ENCODE measurements around the gene PDXDC1.
"Not testable (repeated sequence)": the region's sequence is repeated elsewhere in the genome, so short reads cannot be mapped to it uniquely, and the experiment has no call there.

DNA sequence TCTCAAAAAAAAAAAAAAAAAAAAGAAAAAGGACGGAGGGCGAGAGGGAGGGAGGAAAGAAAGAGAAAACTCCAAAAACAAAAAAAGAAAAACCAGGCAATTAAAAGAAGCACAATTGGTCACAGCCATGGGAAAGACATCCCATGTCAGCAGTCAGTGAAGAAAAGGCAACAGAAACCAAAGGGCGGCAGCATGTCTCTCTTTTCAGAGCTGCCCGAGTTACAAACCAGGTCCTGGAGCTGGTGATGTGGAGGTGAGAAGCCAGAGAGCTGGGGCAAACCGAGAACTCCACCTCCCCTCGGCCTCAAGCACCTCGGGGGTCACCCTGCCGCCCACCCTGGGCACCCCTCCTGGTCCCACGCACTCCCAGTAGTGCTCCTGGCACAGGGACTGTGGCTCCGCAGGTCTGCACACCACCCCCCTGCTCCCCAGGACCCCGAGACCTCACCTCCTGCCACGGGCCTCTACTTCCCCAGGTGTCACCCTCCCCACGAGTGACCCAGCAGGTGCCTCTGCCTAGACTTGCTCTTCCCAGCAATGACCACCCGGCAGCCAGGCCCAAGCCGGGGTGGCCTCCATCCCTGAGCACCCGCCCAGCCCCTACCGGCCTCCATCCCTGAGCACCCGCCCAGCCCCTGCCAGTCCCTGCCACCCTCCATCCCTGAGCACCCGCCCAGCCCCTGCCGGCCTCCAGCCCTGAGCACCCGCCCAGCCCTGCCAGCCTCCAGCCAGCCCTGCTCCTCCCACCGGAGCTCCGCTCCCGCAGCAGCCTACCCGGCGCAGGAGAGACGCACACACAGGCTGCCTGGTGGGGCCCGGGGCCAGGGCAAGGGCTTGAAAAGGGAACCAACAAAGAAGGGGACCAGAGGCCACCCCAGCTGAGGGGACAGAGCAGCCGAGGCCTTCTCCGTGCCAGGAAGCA lies 165.9 kb downstream of the PDXDC1 start:
- not testable (repeated sequence) for TF ChIP-seq CTCF, POLR2A (IDR thresholded peaks at IDR 0.05)
